ENCODE results near the gene EFCAB6. TPM values are rescaled to one million over a fixed set of nuclear protein-coding genes. Genes with fewer than 3 reads are reported as not detected.
"Not testable (repeated sequence)": the region's sequence is repeated elsewhere in the genome, so short reads cannot be mapped to it uniquely, and the experiment has no call there.

The EFCAB6 gene
- total and polyA plus RNA-seq, 8 donors = 2.0 to 5.5 (median 3.5) TPM

DNA sequence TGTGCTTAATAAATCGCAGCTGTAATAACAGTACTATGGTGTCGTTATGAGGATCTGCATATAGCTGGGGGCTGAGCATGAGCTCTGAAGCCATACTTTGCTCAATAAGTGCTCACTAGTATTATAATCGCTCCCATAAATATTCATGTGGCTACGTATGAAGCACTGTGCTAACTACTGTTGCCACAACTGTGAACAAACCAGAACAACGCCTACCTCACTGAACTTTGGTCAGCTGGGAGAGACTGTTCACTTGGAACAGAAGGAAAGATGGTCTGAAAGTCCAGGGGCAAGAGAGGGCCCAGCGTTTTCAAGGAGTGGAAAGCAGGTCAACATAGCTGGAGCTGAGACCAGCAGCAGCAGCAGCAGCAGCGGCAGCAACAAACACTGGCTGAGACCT is 141.6 kb downstream of the EFCAB6 start:
- no peaks in the 10 kb centered on the region for H3K27me3 ChIP-seq
- no peak overlapping the region for H3K27ac ChIP-seq
- DNase-seq = no peak

DNA sequence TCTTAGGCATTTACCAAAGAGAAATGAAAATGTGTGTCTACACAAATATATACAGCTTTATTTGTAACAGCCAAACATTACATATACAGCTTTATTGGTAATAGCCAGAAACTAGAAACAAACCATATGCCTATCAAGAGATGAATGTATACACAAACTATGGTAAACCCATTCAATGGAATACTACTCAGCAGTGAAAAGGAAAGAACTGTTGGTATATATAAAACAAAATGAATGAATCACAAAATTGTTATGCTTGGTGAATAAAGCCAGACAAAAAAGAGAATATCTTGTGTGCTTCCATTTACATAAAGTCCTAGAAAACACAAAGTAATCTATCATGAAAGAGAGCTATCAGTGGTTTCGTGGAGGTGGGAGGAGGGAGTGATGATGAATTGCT is 142.9 kb downstream of the EFCAB6 start:
- Histone ChIP-seq H3K27ac (no peak overlapping the region), H3K4me1 (no peaks in the 10 kb centered on the region), H3K4me3 (no peak overlapping the region), H3K9me3 (peaks cover 0 to 2% of the 10 kb centered on the region in 2 donors), H3K36me3 (no peaks in the 10 kb centered on the region), H3K27me3 (no peaks in the 10 kb centered on the region)
- ATAC-seq (no peak), DNase-seq (no peak)
- TF ChIP-seq CTCF (IDR thresholded peaks at IDR 0.05) = no peak
- intact Hi-C loops (cut with DNase I) = no loop called here

More for the DNA sequence above, 141.6 kb downstream of the EFCAB6 start:
- no peaks in the 10 kb centered on the region for H3K4me1 ChIP-seq
- no peak for ATAC-seq
- H3K4me3 ChIP-seq = no peak overlapping the region
- peaks cover 0 to 2% of the 10 kb centered on the region in 2 donors for H3K9me3 ChIP-seq
- no peaks in the 10 kb centered on the region for H3K36me3 ChIP-seq
- intact Hi-C loops (cut with DNase I) = no loop called here
- TF ChIP-seq CTCF (IDR thresholded peaks at IDR 0.05) = no peak

DNA sequence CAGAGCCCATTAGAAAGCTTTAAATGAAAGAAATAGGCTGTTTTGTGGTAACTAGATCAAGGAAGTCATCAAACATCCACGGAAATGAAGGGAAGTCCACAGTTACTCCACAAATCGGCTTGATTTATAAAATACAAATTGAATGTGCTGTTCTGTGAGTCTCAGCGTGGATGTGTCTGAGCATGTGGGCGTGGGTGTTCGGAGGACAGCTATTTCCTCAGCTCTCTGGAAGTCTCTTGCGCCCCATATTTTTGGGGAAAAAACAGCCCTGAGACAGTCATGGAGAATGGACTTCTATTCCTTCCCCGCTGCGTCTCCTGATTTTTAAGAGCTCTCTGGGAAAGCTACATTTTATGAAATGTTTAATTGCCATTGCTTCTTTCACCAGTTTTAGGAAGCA is 144.4 kb downstream of the EFCAB6 start:
- Histone ChIP-seq H3K36me3 (no peaks in the 10 kb centered on the region), H3K4me1 (no peaks in the 10 kb centered on the region), H3K27me3 (no peaks in the 10 kb centered on the region), H3K27ac (no peak overlapping the region), H3K4me3 (no peak overlapping the region), H3K9me3 (peaks cover 0 to 2% of the 10 kb centered on the region in 2 donors)
- DNase-seq (no peak), ATAC-seq (no peak)
- no peak for TF ChIP-seq CTCF (IDR thresholded peaks at IDR 0.05)
- intact Hi-C loops (cut with DNase I) = no loop called here

DNA sequence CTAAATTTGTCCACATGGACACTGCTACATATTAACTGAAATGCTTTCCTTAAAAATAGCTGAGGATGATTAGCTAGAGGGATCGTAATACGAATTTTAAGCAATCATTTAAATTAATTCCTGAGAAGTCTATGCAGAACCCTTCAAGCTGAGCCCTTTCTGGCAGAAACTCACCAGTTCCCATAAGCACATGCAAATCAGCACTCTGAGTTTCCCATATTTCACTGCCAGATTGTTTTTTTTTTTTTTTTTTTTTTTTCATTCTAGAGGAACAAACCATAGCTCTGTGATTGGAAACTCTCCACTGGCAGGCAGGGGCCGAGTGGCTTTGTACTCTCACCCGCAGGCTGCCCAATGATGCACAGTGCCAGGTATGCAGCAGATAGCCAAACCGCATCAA is 145.6 kb downstream of the EFCAB6 start:
- ATAC-seq = no peak
- intact Hi-C loops (cut with DNase I) = no loop called here
- DNase-seq = no peak
- no peak overlapping the region for H3K4me3 ChIP-seq
- H3K36me3 ChIP-seq = no peaks in the 10 kb centered on the region
- no peaks in the 10 kb centered on the region for H3K4me1 ChIP-seq
- H3K27ac ChIP-seq = no peak overlapping the region
- H3K27me3 ChIP-seq = no peaks in the 10 kb centered on the region
- peaks cover 0 to 2% of the 10 kb centered on the region in 2 donors for H3K9me3 ChIP-seq
- no peak for TF ChIP-seq CTCF (IDR thresholded peaks at IDR 0.05)

- intact Hi-C loops (cut with DNase I) = no loop called here
- Histone ChIP-seq H3K4me1 (no peaks in the 10 kb centered on the region), H3K9me3 (no peaks in the 10 kb centered on the region), H3K4me3 (no peak overlapping the region), H3K27ac (no peak overlapping the region), H3K27me3 (no peaks in the 10 kb centered on the region), H3K36me3 (no peaks in the 10 kb centered on the region)
- ATAC-seq = no peak
- DNase-seq = no peak
- no peak for TF ChIP-seq CTCF (IDR thresholded peaks at IDR 0.05)
Measured at GRCh38 chr22:43658823-43659222, 153.3 kb downstream of the EFCAB6 start.

DNA sequence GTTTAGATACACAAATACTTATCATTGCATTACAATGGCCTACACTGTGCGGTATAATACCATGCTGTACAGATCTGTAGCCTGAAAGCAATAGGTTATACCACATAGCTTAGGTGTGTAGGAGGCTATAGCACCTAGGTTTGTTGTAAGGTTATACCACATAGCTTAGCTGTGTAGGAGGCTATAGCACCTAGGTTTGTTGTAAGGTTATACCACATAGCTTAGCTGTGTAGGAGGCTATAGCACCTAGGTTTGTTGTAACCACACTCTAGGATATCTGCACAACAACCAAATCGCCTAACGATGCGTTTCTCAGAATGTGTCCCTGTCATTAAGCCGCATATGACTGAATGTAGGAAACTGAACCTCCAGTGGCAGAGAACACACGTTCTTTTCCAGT is 155.5 kb downstream of the EFCAB6 start:
- ATAC-seq; H3K27ac ChIP-seq; H3K27me3 ChIP-seq; H3K4me3 ChIP-seq; H3K36me3 ChIP-seq; intact Hi-C loops (cut with DNase I); DNase-seq; H3K4me1 ChIP-seq: not testable (repeated sequence)
- peaks cover 0 to 15% of the 10 kb centered on the region in 2 donors for H3K9me3 ChIP-seq

All from left lung (tissue), 10 donors.